A549 (cell line): ENCODE data around the gene RAB5IF.

Source experiments
- JUN ChIP-seq, 2 experiments: fragments of >200 bp; sonication (Bioruptor Twin); formaldehyde crosslinking; IDR thresholded peaks; 2 replicates in 1 of 2; 3 replicates in 1 of 2; pipeline ENCODE4 v1.6.1; 2016 to 2017
- POLR2A ChIP-seq: IDR thresholded peaks from 2 replicates; pipeline ENCODE4 v1.6.1; 2012; ENCODE audit warnings: mild to moderate bottlenecking, low read length
- TF ChIP-seq, protein P1 (sequence below): IDR thresholded peaks from 2 replicates; pipeline ENCODE4 v1.6.1; 2012; ENCODE audit warnings: low read depth, borderline replicate concordance
- TF ChIP-seq, protein P2 (sequence below): fragments of >200 bp; sonication (Bioruptor Twin); formaldehyde crosslinking; IDR thresholded peaks from 3 replicates; pipeline ENCODE4 v1.5.1; 2016
- TF ChIP-seq, protein P3 (sequence below): fragments of 200-600 bp; sonication (generic); IDR thresholded peaks from 2 replicates; pipeline ENCODE4 v1.6.1; 2016; ENCODE audit warnings: antibody characterized with exemption, mild to moderate bottlenecking, moderate library complexity
- TF ChIP-seq, protein P4 (sequence below): fragments of 150-350 bp; IDR thresholded peaks from 2 replicates; pipeline ENCODE4 v1.6.1; 2014; ENCODE audit warnings: low read depth, mild to moderate bottlenecking, low read length

DNA sequence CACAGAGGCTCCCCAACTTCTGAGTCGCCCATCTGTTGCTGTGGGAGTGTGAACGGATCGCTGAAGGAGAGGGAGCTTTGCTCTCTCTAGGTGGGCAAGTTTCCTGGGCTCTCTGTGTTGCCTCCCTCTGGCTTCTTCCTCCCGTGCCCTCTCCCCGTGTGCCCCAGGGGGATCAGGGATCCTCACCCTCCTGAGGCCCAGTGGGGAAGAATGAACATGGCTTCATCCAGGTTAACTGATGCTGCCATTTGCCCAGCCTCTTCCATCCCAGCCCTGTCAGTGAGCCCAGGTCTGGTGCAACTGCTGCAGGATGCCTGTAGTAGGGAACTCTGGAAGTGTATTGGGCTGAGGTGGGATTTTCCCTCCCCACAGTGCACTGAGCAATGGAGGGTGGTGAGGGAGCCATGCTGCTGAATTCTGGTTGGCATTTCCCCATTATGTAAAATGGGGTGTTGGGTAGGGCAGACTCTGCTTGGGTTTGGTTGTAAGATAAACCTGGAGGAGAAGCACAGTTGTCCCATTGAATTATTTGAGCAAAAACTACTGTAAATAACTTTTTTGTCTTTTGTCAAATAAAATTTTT lies 12.1 kb upstream of the RAB5IF start:
- TF ChIP-seq, protein P1, sequence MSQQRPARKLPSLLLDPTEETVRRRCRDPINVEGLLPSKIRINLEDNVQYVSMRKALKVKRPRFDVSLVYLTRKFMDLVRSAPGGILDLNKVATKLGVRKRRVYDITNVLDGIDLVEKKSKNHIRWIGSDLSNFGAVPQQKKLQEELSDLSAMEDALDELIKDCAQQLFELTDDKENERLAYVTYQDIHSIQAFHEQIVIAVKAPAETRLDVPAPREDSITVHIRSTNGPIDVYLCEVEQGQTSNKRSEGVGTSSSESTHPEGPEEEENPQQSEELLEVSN, result no peak
- no peak for TF ChIP-seq POLR2A
- TF ChIP-seq, protein P2, sequence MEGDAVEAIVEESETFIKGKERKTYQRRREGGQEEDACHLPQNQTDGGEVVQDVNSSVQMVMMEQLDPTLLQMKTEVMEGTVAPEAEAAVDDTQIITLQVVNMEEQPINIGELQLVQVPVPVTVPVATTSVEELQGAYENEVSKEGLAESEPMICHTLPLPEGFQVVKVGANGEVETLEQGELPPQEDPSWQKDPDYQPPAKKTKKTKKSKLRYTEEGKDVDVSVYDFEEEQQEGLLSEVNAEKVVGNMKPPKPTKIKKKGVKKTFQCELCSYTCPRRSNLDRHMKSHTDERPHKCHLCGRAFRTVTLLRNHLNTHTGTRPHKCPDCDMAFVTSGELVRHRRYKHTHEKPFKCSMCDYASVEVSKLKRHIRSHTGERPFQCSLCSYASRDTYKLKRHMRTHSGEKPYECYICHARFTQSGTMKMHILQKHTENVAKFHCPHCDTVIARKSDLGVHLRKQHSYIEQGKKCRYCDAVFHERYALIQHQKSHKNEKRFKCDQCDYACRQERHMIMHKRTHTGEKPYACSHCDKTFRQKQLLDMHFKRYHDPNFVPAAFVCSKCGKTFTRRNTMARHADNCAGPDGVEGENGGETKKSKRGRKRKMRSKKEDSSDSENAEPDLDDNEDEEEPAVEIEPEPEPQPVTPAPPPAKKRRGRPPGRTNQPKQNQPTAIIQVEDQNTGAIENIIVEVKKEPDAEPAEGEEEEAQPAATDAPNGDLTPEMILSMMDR, result no peak
- TF ChIP-seq, protein P3, sequence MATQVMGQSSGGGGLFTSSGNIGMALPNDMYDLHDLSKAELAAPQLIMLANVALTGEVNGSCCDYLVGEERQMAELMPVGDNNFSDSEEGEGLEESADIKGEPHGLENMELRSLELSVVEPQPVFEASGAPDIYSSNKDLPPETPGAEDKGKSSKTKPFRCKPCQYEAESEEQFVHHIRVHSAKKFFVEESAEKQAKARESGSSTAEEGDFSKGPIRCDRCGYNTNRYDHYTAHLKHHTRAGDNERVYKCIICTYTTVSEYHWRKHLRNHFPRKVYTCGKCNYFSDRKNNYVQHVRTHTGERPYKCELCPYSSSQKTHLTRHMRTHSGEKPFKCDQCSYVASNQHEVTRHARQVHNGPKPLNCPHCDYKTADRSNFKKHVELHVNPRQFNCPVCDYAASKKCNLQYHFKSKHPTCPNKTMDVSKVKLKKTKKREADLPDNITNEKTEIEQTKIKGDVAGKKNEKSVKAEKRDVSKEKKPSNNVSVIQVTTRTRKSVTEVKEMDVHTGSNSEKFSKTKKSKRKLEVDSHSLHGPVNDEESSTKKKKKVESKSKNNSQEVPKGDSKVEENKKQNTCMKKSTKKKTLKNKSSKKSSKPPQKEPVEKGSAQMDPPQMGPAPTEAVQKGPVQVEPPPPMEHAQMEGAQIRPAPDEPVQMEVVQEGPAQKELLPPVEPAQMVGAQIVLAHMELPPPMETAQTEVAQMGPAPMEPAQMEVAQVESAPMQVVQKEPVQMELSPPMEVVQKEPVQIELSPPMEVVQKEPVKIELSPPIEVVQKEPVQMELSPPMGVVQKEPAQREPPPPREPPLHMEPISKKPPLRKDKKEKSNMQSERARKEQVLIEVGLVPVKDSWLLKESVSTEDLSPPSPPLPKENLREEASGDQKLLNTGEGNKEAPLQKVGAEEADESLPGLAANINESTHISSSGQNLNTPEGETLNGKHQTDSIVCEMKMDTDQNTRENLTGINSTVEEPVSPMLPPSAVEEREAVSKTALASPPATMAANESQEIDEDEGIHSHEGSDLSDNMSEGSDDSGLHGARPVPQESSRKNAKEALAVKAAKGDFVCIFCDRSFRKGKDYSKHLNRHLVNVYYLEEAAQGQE, result no peak
- TF ChIP-seq JUN (IDR thresholded peaks at IDR 0.05), result no peak
- TF ChIP-seq, protein P4, sequence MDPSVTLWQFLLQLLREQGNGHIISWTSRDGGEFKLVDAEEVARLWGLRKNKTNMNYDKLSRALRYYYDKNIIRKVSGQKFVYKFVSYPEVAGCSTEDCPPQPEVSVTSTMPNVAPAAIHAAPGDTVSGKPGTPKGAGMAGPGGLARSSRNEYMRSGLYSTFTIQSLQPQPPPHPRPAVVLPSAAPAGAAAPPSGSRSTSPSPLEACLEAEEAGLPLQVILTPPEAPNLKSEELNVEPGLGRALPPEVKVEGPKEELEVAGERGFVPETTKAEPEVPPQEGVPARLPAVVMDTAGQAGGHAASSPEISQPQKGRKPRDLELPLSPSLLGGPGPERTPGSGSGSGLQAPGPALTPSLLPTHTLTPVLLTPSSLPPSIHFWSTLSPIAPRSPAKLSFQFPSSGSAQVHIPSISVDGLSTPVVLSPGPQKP, result no peak
